Measurements from ENCODE around the gene CNN2. TPM values are rescaled to one million over a fixed set of nuclear protein-coding genes. Genes with fewer than 3 reads are reported as not detected.

CNN2 gene
- total RNA-seq, 4 donors from 2014 or later = 60.7 to 88.2 (median 82.2) TPM

DNA sequence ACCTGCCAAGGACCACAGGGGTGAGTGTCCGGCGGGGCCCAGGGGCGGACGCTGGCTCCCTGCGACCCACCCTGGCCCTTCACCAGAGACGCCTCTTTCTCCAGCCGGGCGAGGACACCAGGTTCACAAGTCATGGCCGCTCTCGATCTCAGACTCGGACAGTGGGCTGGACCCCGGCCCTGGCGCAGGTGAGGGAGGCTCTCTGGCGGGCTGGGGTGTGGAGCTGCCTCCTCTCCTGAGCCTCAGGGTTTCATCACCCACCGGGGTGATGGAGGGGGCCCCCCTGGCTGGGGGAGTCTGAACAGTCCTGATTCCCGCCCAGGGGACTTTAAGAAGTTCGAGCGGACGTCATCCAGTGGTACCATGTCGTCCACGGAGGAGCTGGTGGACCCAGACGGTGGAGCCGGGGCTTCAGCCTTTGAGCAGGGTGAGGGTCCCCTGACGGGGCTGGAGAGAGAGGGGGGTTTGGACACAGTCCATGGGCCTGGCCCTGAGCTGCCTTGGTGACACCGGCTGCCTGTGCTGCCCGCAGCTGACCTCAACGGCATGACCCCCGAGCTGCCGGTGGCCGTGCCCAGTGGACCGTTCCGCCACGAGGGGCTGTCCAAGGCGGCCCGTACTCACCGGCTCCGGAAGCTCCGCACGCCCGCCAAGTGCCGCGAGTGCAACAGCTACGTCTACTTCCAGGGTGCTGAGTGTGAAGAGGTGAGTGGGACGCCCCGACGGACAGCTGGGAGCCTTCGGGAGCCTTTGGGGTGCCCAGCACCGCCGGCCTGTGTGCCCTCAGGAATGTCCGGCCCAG is 54.2 kb downstream of the CNN2 start:
- intact Hi-C loops (cut with DNase I) = no loop called here
- Histone ChIP-seq H3K9me3 (no peaks in the 10 kb centered on the region), H3K4me1 (peaks cover 0 to 18% of the 10 kb centered on the region in 2 donors), H3K36me3 (no peaks in the 10 kb centered on the region), H3K27ac (no peak overlapping the region), H3K4me3 (replicated peaks in 1 of 3) (no peak overlapping the region), H3K27me3 (no peaks in the 10 kb centered on the region)
- WGBS, 2 donors = 89 to 93% methylated on average over 20 to 28 of the region's 50 CpGs
- TF ChIP-seq, protein P1, sequence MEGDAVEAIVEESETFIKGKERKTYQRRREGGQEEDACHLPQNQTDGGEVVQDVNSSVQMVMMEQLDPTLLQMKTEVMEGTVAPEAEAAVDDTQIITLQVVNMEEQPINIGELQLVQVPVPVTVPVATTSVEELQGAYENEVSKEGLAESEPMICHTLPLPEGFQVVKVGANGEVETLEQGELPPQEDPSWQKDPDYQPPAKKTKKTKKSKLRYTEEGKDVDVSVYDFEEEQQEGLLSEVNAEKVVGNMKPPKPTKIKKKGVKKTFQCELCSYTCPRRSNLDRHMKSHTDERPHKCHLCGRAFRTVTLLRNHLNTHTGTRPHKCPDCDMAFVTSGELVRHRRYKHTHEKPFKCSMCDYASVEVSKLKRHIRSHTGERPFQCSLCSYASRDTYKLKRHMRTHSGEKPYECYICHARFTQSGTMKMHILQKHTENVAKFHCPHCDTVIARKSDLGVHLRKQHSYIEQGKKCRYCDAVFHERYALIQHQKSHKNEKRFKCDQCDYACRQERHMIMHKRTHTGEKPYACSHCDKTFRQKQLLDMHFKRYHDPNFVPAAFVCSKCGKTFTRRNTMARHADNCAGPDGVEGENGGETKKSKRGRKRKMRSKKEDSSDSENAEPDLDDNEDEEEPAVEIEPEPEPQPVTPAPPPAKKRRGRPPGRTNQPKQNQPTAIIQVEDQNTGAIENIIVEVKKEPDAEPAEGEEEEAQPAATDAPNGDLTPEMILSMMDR (IDR thresholded peaks at IDR 0.05) = no peak
- TF ChIP-seq POLR2A (IDR thresholded peaks at IDR 0.05) = no peak
- no peak for DNase-seq

DNA sequence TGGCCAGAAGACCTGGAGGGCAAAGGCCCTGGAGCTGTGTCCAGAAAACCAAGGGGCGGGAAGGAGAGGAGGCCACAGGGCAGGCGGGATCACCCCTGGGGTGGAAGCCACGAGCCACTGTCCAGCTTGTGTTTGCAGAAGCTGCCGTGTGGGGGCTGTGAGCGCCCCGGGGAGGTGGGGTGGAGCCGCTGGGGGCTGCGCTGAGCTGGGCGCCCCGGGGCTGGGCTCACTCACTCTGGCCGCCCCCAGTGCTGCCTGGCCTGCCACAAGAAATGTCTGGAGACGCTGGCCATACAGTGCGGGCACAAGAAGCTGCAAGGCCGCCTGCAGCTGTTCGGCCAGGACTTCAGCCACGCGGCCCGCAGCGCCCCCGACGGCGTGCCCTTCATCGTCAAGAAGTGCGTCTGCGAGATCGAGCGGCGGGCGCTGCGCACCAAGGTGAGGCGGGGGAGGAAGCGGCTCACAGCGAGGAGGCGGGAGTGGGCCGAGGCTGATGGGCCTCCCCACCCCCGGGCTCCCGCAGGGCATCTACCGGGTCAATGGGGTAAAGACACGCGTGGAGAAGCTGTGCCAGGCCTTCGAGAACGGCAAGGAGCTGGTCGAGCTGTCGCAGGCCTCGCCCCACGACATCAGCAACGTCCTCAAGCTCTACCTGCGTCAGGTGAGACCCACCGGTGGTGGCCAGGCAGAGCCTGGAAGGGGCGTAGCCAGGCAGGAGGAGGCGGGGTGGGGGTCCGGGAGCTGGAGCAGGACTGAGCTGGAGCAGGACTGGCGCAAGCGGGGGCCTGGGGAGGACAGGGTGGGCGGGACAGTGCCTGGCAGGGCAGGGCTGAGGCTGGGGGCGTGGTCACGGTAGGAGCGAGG is 55.1 kb downstream of the CNN2 start:
- H3K4me1 ChIP-seq = peaks cover 0 to 18% of the 10 kb centered on the region in 2 donors
- H3K4me3 ChIP-seq (replicated peaks in 1 of 3) = no peak overlapping the region
- no peaks in the 10 kb centered on the region for H3K9me3 ChIP-seq
- H3K36me3 ChIP-seq = peaks cover 0 to 2% of the 10 kb centered on the region in 2 donors
- WGBS, 2 donors = 70 to 89% methylated on average over 26 to 39 of the region's 58 CpGs
- H3K27me3 ChIP-seq = no peaks in the 10 kb centered on the region
- no peak overlapping the region for H3K27ac ChIP-seq
- TF ChIP-seq, protein P1 (IDR thresholded peaks at IDR 0.05) = no peak
- TF ChIP-seq POLR2A (IDR thresholded peaks at IDR 0.05) = no peak
- intact Hi-C loops (cut with DNase I) = no loop called here
- no peak for DNase-seq

DNA sequence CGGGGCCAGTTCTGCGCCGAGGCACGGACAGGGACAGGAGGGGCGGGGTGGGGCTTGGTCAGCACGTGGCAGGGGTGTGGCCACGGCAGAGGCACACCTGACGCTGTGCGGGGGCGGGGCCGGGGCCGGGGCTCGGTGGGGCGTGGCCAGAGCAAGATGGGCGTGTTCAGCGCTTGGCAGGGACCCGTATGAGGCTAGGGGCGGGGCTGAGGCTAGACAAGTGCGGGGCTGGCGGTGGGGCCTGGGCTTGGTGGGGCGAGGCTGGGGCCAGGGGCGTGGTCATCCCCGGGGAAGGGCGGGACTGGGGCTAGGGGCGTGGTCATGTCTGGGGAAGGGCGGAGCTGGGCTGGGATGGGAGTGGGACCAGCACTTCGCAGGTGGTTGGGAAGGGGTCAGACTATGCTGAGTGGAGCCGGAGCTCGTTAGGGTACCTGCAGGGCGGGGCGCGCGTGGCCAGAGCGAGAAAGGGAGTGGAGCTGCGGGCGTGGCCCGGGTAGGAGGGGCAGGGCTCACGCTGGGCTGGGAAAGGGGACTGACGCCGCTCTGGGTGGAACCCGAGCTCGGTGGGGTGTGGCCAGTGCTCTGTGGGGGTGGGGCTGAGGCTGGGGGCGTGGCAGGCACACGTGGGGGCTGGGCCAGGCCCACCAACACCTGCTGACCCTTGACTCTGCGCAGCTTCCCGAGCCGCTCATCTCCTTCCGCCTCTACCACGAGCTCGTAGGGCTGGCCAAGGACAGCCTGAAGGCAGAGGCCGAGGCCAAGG is 55.9 kb downstream of the CNN2 start:
- H3K9me3 ChIP-seq = no peaks in the 10 kb centered on the region
- TF ChIP-seq, protein P1 (IDR thresholded peaks at IDR 0.05) = no peak
- TF ChIP-seq POLR2A (IDR thresholded peaks at IDR 0.05) = no peak
- peaks cover 0 to 2% of the 10 kb centered on the region in 2 donors for H3K36me3 ChIP-seq
- no peak overlapping the region for H3K4me3 ChIP-seq (replicated peaks in 1 of 3)
- peaks cover 0 to 12% of the 10 kb centered on the region in 2 donors for H3K4me1 ChIP-seq
- H3K27me3 ChIP-seq = no peaks in the 10 kb centered on the region
- H3K27ac ChIP-seq = no peak overlapping the region
- DNase-seq = peak; percentile 64 to 91
- WGBS, 2 donors = 24 to 33% methylated on average over 18 to 33 of the region's 51 CpGs
- intact Hi-C loops (cut with DNase I) = no loop called here

DNA sequence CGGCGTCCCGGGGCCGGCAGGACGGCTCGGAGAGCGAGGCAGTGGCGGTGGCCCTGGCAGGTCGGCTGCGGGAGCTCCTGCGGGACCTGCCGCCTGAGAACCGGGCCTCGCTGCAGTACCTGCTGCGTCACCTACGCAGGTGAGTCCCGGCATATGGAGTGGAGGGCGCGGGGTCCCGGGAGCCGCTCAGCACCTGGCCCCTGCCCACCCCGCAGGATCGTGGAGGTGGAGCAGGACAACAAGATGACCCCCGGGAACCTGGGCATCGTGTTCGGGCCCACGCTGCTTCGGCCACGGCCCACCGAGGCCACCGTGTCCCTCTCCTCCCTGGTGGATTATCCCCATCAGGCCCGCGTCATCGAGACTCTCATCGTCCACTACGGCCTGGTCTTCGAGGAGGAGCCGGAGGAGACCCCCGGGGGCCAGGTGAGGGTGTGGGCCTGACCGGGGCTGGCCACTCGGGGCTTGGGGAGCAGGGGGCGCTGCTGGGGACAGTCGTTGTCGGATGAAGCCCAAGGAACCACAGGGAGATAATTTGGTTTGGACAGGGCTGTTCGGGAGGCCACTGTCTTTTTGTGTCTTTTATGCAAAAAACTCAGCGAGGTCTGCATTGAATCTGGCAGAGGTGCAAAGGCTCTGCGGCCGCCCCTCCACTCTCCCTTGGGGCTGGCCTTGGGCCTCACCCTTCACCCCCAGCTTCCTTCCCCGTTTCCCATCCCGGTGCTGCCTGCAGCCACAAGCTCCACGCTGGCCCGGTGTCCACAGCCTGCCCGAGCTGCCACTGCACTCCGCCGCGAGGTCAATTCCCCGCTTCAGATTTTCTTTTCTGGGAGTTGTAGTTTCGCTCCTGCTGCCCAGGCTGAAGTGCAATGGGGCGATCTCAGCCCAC is 56.8 kb downstream of the CNN2 start:
- 74 to 81% methylated on average over 23 to 38 of the region's 59 CpGs for WGBS, 2 donors
- H3K4me3 ChIP-seq (replicated peaks in 1 of 3) = no peak overlapping the region
- intact Hi-C loops (cut with DNase I) = no loop called here

More for the DNA sequence above, 56.8 kb downstream of the CNN2 start:
- Histone ChIP-seq H3K36me3 (peaks cover 6 to 8% of the 10 kb centered on the region in 2 donors), H3K9me3 (no peaks in the 10 kb centered on the region), H3K27me3 (no peaks in the 10 kb centered on the region), H3K4me1 (peaks cover 0 to 9% of the 10 kb centered on the region in 2 donors), H3K27ac (no peak overlapping the region)
- no peak for DNase-seq
- TF ChIP-seq, protein P1 (IDR thresholded peaks at IDR 0.05) = no peak
- TF ChIP-seq POLR2A (IDR thresholded peaks at IDR 0.05) = no peak

All from thyroid gland (tissue), 4 donors.